ENCODE data around the gene NTNG2. TPM values are rescaled to one million over a fixed set of nuclear protein-coding genes. Genes with fewer than 3 reads are reported as not detected.
A peak's percentile ranks its signal among the peaks of the same experiment; 100 is the strongest.
"Not testable (repeated sequence)": the region's sequence is repeated elsewhere in the genome, so short reads cannot be mapped to it uniquely, and the experiment has no call there.

The NTNG2 gene
- total RNA-seq, 2 experiments from 2014 or later, result 0.52 to 0.76 TPM

DNA sequence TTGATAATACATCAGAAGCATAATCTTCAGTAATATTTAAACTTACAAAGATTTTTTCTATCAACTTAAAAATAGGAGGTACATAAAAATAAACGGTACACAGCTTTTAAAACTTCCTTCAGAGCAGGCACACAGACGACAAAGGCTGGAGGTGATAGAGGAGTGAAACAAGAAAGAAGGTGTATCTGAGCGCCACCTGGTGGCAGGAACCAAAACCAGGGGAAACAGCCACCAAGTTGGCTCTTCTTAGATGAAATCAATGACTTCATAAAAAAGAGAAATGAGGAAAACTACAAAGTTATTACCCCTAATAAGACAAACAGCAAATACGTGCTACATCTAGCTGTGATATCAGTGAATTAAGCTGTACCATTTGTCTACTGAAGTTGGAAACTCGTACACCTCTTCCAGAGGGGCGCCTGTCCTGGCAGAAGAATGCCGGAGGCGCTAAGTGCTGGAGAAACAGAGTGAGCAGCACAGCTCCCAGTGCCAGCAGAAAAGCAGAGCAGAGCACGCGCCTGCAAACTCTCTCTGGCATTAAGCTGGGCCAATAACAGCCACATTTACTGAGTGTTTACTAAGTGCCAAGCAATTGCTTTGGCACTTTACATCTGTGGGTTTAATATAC is 107.0 kb downstream of the NTNG2 start:
- DNase-seq, result peak; percentile 88
- intact Hi-C loops (cut with micrococcal nuclease), result loop anchor here (1.0 kb wide), 1 partner anchor 10 kb away; no protein-coding TSS in a partner anchor
- Mint-ChIP-seq H3K27ac (peak overlapping the region; percentile 75), H3K36me3 (ENCODE audit: low read depth) (peaks cover 45% of the 10 kb centered on the region), H3K4me3 (no peak overlapping the region), H3K9me3 (peaks cover 5% of the 10 kb centered on the region), H3K27me3 (ENCODE audit: low read depth) (no peaks in the 10 kb centered on the region), H3K4me1 (ENCODE audit: low read depth) (peaks cover 12% of the 10 kb centered on the region)
- CTCF ChIA-PET, result interaction anchor here (0.5 to 1.8 kb wide), 14 partner anchors 9 to 511 kb away, joined by 3 to 12 read pairs (median 4); no protein-coding TSS in a partner anchor

- DNase-seq, result peak; percentile 66
- Mint-ChIP-seq H3K4me1 (ENCODE audit: low read depth) (peaks cover 12% of the 10 kb centered on the region), H3K36me3 (ENCODE audit: low read depth) (peaks cover 41% of the 10 kb centered on the region), H3K27ac (peak overlapping the region; percentile 75)
- H3K9me3 Mint-ChIP-seq; intact Hi-C loops (cut with micrococcal nuclease); H3K27me3 Mint-ChIP-seq (ENCODE audit: low read depth); H3K4me3 Mint-ChIP-seq: not testable (repeated sequence)
- CTCF ChIA-PET, result interaction anchor here (0.9 to 1.9 kb wide), 9 partner anchors 8 to 507 kb away, joined by 3 to 12 read pairs (median 4); no protein-coding TSS in a partner anchor
These were observed 108.1 kb downstream of the NTNG2 start for GRCh38 chr9:132269704-132270516.

- CTCF ChIA-PET, result interaction anchor here (1.1 kb wide), 2 partner anchors 15 to 22 kb away, joined by 3 read pairs; no protein-coding TSS in a partner anchor
- intact Hi-C loops (cut with micrococcal nuclease), result no loop called here
- no peak for DNase-seq
- peaks cover 42% of the 10 kb centered on the region for H3K36me3 Mint-ChIP-seq (ENCODE audit: low read depth)
- H3K9me3 Mint-ChIP-seq, result peaks cover 5% of the 10 kb centered on the region
- peaks cover 3% of the 10 kb centered on the region for H3K4me1 Mint-ChIP-seq (ENCODE audit: low read depth)
- H3K27ac Mint-ChIP-seq, result no peak overlapping the region
- H3K27me3 Mint-ChIP-seq (ENCODE audit: low read depth), result no peaks in the 10 kb centered on the region
- no peak overlapping the region for H3K4me3 Mint-ChIP-seq
These were observed 113.0 kb downstream of the NTNG2 start for GRCh38 chr9:132274861-132275260.

DNA sequence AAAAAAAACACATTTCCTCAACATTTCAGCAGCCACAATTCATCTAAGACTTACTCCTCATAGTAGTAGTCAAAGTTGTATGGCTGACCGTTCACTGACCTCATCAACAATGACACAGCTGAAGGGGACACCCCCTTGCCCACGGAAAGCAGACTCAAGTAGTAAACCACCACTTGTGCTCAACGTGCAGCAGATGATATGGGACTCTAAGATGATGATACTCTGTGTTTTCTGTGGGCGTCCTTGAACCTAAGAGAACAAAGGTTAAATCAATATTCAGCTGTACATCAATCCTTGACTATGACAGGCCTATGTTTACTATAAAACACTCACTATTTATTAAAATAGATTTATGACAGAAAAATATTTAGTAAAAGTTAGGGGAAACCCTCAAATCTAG is 121.3 kb downstream of the NTNG2 start:
- Mint-ChIP-seq H3K9me3 (no peaks in the 10 kb centered on the region), H3K27me3 (ENCODE audit: low read depth) (no peaks in the 10 kb centered on the region), H3K36me3 (ENCODE audit: low read depth) (peaks cover 29% of the 10 kb centered on the region), H3K27ac (peak overlapping the region; percentile 41), H3K4me3 (no peak overlapping the region), H3K4me1 (ENCODE audit: low read depth) (no peaks in the 10 kb centered on the region)
- intact Hi-C loops (cut with micrococcal nuclease), result no loop called here
- CTCF ChIA-PET, result no interaction called here
- DNase-seq, result no peak

DNA sequence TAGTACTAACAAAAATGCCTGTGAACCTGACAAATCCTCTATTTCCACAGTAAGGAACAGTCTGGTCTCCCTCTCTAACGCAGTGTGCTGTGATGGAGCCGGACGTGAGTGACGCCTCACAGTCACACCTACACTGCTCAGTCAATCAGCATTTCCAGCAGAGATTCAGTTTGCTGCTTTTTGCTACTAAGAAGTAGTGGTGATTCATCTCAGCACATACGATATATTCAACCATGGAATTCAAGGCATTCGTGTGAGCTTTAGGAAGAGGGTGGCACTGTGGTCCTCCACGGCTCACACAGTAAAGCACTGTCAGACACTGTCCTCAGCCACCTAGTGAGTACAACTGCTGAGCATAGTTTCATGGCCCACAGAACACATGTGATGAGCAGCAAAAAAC is 122.0 kb downstream of the NTNG2 start:
- H3K27ac Mint-ChIP-seq, result peak overlapping the region; percentile 13
- H3K4me3 Mint-ChIP-seq, result no peak overlapping the region
- DNase-seq, result no peak
- peaks cover 29% of the 10 kb centered on the region for H3K36me3 Mint-ChIP-seq (ENCODE audit: low read depth)
- H3K27me3 Mint-ChIP-seq (ENCODE audit: low read depth), result no peaks in the 10 kb centered on the region
- CTCF ChIA-PET, result no interaction called here
- H3K9me3 Mint-ChIP-seq, result no peaks in the 10 kb centered on the region
- intact Hi-C loops (cut with micrococcal nuclease), result no loop called here
- H3K4me1 Mint-ChIP-seq (ENCODE audit: low read depth), result no peaks in the 10 kb centered on the region

DNA sequence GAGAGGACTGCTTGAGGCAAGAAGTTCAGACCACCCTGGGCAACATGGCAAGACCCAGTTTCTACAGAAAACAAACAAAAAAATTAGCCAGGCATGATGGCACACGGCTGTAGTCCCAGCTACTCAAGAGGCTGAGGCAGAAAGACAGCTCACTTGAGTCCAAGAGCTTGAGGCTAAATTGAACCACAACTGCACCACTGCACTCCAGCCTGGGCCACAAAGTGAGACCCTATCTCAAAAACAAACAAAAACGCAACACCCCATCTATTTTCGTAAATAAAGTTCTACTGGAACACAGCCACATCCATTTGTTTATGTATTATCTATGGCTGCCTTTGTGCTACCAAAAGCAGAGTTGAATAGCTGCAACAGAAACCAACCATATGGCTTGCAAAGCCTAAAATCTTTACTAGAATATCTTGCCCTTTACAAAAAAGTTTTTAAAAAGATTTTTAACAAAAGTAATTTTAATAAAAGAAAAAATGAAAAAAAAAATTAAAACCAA is 125.5 kb downstream of the NTNG2 start:
- CTCF ChIA-PET, result no interaction called here
- peaks cover 21% of the 10 kb centered on the region for H3K36me3 Mint-ChIP-seq (ENCODE audit: low read depth)

DNA sequence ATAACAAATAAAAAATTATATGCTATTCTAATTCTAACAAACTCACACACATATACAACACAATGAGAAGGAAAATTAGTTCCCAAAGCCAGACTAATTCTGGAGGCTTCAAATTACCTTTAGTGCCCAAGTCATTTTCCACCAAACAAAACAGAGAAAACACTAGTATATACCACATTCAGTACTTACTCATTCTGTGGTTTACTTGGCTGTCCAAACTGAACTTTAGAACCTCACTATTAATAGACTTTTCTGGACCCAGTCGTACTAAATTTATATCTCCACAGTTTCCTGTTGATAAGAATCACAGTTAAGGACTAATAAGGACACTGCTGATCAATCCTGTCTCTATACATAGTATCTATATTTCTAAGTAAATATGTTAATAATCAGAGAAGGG is 126.5 kb downstream of the NTNG2 start:
- Mint-ChIP-seq H3K4me3 (no peak overlapping the region), H3K4me1 (ENCODE audit: low read depth) (peaks cover 2% of the 10 kb centered on the region), H3K27ac (no peak overlapping the region), H3K9me3 (no peaks in the 10 kb centered on the region), H3K36me3 (ENCODE audit: low read depth) (peaks cover 18% of the 10 kb centered on the region), H3K27me3 (ENCODE audit: low read depth) (no peaks in the 10 kb centered on the region)
- intact Hi-C loops (cut with micrococcal nuclease), result no loop called here
- DNase-seq, result no peak
- CTCF ChIA-PET, result no interaction called here

More for the DNA sequence above, 125.5 kb downstream of the NTNG2 start:
- H3K27ac Mint-ChIP-seq, result no peak overlapping the region
- H3K4me1 Mint-ChIP-seq (ENCODE audit: low read depth), result no peaks in the 10 kb centered on the region
- no peaks in the 10 kb centered on the region for H3K9me3 Mint-ChIP-seq
- no peaks in the 10 kb centered on the region for H3K27me3 Mint-ChIP-seq (ENCODE audit: low read depth)
- no peak overlapping the region for H3K4me3 Mint-ChIP-seq
- intact Hi-C loops (cut with micrococcal nuclease), result no loop called here
- DNase-seq, result no peak

GRCh38 chr9:132288966-132289365 is 127.1 kb downstream of the NTNG2 start:
- Mint-ChIP-seq H3K36me3 (ENCODE audit: low read depth) (peaks cover 15% of the 10 kb centered on the region), H3K27ac (peak overlapping the region; percentile 50), H3K9me3 (no peaks in the 10 kb centered on the region), H3K4me3 (no peak overlapping the region), H3K4me1 (ENCODE audit: low read depth) (peaks cover 4% of the 10 kb centered on the region), H3K27me3 (ENCODE audit: low read depth) (no peaks in the 10 kb centered on the region)
- intact Hi-C loops (cut with micrococcal nuclease), result no loop called here
- CTCF ChIA-PET, result no interaction called here
- no peak for DNase-seq

DNA sequence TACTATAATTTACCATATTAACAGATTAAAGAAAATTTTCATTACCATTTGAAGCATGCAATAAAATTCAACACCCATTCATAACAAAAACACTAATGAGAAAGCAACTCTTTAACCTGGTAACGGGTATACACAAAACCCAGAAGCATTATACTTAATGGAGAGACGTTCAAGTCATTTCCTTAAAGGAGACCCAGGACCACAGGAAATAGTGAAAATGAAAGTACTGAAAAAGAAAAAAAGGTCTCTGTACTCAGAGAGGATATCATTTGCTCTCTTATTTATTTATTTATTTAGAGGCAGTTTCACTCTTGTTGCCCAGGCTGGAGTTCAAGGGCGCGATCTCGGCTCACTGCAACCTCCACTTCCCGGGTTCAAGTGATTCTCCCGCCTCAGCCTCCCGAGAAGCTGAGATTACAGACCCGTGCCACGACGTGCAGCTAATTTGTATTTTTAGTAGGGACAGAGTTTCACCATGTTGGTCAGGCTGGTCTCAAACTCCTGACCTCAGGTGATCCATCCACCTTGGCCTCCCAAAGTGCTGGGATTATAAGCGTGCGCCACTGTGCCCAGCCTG is 131.4 kb downstream of the NTNG2 start:
- Mint-ChIP-seq H3K27ac (peak overlapping the region; percentile 63), H3K4me3 (no peak overlapping the region), H3K9me3 (no peaks in the 10 kb centered on the region), H3K36me3 (ENCODE audit: low read depth) (peaks cover 13% of the 10 kb centered on the region), H3K4me1 (ENCODE audit: low read depth) (peaks cover 8% of the 10 kb centered on the region), H3K27me3 (ENCODE audit: low read depth) (no peaks in the 10 kb centered on the region)
- intact Hi-C loops (cut with micrococcal nuclease), result loop anchor here (5.0 kb wide), 1 partner anchor 34 kb away; no protein-coding TSS in a partner anchor
- no peak for DNase-seq
- CTCF ChIA-PET, result no interaction called here

Other genes starting within 250 kb of the NTNG2 start
- 10 to 100 TPM; 27.7 to 31.3 TPM for gene MED27, start 82.2 kb upstream of the NTNG2 start, total RNA-seq
- gene SETX, start 192.9 kb downstream of the NTNG2 start, total RNA-seq, result 10 to 100 TPM; 26.4 to 26.7 TPM
- gene TTF1, start 244.8 kb downstream of the NTNG2 start, total RNA-seq, result 10 to 100 TPM; 27.1 to 29.9 TPM
- gene CFAP77, start 248.2 kb downstream of the NTNG2 start, total RNA-seq, result not detected

Measured in activated naive CD4-positive, alpha-beta T cell treated with anti-CD3 and anti-CD28 coated beads for 36 hours (primary cell).